ENCODE results near the gene CSTPP1. TPM values are rescaled to one million over a fixed set of nuclear protein-coding genes. Genes with fewer than 3 reads are reported as not detected.

CSTPP1 gene
- total and polyA plus RNA-seq, 2 of the 4 experiments (the other 2 are of a cell fraction), result 22.0 to 35.7 TPM

- dilution Hi-C loops (cut with HindIII; ENCODE audit: low sequenced_read_pairs, unreplicated experiment) (no loop called here), in situ Hi-C loops (cut with MboI; ENCODE audit: low sequenced_read_pairs) (no loop called here), intact Hi-C loops (cut with micrococcal nuclease) (no loop called here)
- Histone ChIP-seq H3K9ac (ENCODE audit: low read depth, low read length) (no peak overlapping the region), H3K9me3 (ENCODE audit: control insufficient read depth, insufficient read depth, low read length) (no peaks in the 10 kb centered on the region), H3K27ac (ENCODE audit: insufficient read depth, low read length) (no peak overlapping the region), H3K18ac (ENCODE audit: low read depth, low read length) (no peak overlapping the region; the same call in 1 of the 2 replicates), H3K27me3 (ENCODE audit: control insufficient read depth, insufficient read depth, low read length) (no peaks in the 10 kb centered on the region), H3K23ac (ENCODE audit: low read depth, low read length) (0 out of 2 replicates have a peak overlapping the region, but pooled peaks have one; percentile 17), H2AK5ac (ENCODE audit: low read depth, low read length) (peak overlapping the region; percentile 36), H3K56ac (ENCODE audit: extremely low read depth, insufficient read depth, low read length) (no peak overlapping the region), H3K14ac (replicated peaks; ENCODE audit: low read depth, low read length) (peak overlapping the region; percentile 37; the same call in 1 of the 2 replicates), H4K20me1 (ENCODE audit: insufficient read depth, low read length) (no peaks in the 10 kb centered on the region), H2BK120ac (ENCODE audit: low read depth, low read length) (no peak overlapping the region; the same call in 1 of the 2 replicates), H4K5ac (ENCODE audit: low read depth, low read length) (no peak overlapping the region; the same call in 1 of the 2 replicates), H2BK15ac (ENCODE audit: low read depth, low read length) (no peak overlapping the region; the same call in 2 of the 3 replicates), H3K79me1 (ENCODE audit: low read depth in 1 of 2, low read length in 2 of 2) (peaks cover 3 to 8% of the 10 kb centered on the region in 2 experiments; a peak in 1 of 4 replicates), H2BK5ac (ENCODE audit: low read depth, low read length, poor library complexity, severe bottlenecking) (no peak overlapping the region), H3K4me1 (ENCODE audit: control insufficient read depth, insufficient read depth, low read length) (peaks cover 14% of the 10 kb centered on the region), H3K9me1 (ENCODE audit: insufficient read depth, low read length) (peaks cover 24% of the 10 kb centered on the region), H4K8ac (ENCODE audit: low read depth in 2 of 2, low read length in 2 of 2) (no peak overlapping the region), H3K4me2 (ENCODE audit: low read depth, low read length) (no peak overlapping the region; the same call in 1 of the 2 replicates), H2BK20ac (ENCODE audit: low read depth, low read length) (no peak overlapping the region; the same call in 1 of the 2 replicates), H4K91ac (ENCODE audit: insufficient read depth, low read depth, low read length) (no peak overlapping the region; the same call in 1 of the 2 replicates), H3K36me3 (ENCODE audit: control insufficient read depth, insufficient read depth, low read length) (no peaks in the 10 kb centered on the region), H3K4me3 (ENCODE audit: insufficient read depth, low read depth, low read length) (no peak overlapping the region), H2AFZ (replicated peaks; ENCODE audit: low read length, poor library complexity) (no peak overlapping the region), H2AK9ac (replicated peaks; ENCODE audit: low read depth, low read length, poor library complexity) (no peak overlapping the region), H3K4ac (ENCODE audit: low read depth, low read length) (peak overlapping the region; percentile 60; the same call in 1 of the 2 replicates)
- no peak for ATAC-seq (ENCODE audit: low read depth)
- BruUV-seq (replicated peaks), result no TSS peak
- no peak for DNase-seq
- 55% methylated on average over 4 of the region's 6 CpGs; no CpG with 5 or more reads in 1 of the 2 experiments for WGBS, 2 experiments (ENCODE audit: extremely low coverage in 2 of 2, insufficient read length in 1 of 2)
- CTCF ChIA-PET, result no interaction called here
- TF ChIP-seq FOS (IDR thresholded peaks at IDR 0.05; ENCODE audit: low read depth, low read length) (no peak), MAZ (IDR thresholded peaks at IDR 0.05; ENCODE audit: borderline replicate concordance, low read depth, low read length) (no peak), RCOR1 (IDR thresholded peaks at IDR 0.05; ENCODE audit: insufficient replicate concordance, low read length) (no peak), USF2 (IDR thresholded peaks at IDR 0.05; ENCODE audit: low read depth, low read length) (no peak), BHLHE40 (IDR thresholded peaks at IDR 0.05; ENCODE audit: low read depth, low read length) (no peak)
- POLR2A ChIA-PET (ENCODE audit: unreplicated experiment), result no interaction called here
These were observed 172.6 kb downstream of the CSTPP1 start for GRCh38 chr11:47109051-47109726.
